NCI-H187 (cell line): ENCODE data around the gene ZNF726.
"Not testable (repeated sequence)": the region's sequence is repeated elsewhere in the genome, so short reads cannot be mapped to it uniquely, and the experiment has no call there.

Experiments
- DNase-seq, 2 experiments: peaks; one replicate each; lab custom pipeline; 2025; lab: John Stamatoyannopoulos, UW

The ZNF726 gene

DNA sequence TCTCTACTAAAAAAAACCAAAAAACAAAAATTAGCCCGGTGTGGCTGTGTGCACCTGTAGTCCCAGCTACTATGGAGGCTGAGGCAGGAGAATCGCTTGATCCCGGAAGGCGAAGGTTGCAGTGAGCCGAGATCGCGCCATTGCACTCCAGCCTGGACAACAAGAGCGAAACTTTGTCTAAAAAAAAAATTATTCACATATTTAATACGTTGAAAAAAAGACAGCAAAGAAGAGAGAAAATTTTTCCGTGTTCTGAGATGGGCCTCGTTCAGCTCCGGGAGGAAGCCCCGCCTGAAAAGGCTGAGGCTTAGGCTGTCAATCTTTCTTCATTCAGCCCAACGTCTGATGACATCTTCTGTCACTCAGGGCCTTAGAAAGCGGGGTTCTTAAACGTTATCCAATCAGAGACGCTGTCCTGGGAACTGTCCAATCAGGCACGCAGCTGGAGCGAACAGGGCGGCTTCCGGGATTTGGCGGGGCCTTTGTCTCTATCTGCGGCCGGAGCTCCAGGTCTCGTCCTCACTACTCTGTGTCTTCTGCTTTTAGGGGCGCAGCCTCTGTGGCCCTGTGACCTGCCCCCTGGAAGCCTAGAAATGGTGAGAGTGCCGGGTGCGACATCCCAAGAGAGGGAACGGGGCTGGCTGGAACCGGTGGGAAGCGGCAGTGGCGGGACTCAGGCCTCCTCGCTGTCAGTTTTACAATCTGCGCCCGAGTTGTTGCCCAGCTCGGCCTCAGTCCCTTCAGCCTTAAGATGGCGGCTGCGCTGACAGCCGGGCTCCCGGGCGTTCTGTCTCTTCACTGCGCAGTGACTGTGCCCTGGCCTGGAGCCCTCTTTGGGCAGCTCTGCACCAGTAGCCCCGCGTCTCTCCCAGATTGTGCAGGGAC, at the start of gene ZNF726:
ZNF726 (plus strand) TSS at position 485 of the 885 bp plus-strand sequence; CDS start at position 594, 109 bp downstream.
- DNase-seq: peak; percentile 36 to 66

DNA sequence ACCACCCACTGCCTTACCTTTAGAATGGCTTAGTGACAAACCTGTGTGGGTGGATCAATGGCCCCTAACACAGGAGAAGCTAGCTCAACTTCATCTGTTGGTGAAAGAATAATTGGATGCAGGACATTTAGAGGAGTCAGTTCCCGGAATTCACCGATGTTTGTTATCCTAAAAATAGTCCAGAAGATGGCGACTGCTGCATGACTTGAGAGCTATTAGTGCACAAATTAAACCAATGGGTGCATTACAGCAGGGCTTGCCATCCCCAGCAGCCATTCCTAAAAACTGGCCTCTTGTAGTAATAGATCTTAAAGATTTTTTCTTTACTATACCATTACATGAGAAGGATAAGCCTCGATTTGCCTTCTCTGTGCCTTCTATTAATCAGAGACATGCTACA, 46.8 kb upstream of the ZNF726 start:
- DNase-seq: no peak

DNA sequence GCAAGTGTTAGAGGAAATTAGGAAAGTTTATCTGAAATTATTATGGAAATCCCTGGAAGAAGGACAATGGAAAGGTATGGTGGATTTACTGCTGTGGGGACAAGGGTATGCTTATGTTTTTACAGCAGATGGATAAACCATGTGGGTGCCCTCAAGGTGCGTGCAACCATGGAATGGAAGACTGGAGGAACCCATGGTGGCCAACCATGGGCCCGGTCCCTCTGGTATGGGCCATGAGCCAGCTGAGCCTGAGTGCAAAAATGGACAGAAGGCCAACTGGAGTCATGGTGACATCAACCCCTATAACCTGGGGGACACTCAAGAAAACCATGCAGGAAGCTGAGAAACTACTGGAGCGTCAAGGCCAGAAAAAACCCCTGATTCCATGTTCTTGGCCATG, 46.1 kb upstream of the ZNF726 start:
- DNase-seq: no peak

DNA sequence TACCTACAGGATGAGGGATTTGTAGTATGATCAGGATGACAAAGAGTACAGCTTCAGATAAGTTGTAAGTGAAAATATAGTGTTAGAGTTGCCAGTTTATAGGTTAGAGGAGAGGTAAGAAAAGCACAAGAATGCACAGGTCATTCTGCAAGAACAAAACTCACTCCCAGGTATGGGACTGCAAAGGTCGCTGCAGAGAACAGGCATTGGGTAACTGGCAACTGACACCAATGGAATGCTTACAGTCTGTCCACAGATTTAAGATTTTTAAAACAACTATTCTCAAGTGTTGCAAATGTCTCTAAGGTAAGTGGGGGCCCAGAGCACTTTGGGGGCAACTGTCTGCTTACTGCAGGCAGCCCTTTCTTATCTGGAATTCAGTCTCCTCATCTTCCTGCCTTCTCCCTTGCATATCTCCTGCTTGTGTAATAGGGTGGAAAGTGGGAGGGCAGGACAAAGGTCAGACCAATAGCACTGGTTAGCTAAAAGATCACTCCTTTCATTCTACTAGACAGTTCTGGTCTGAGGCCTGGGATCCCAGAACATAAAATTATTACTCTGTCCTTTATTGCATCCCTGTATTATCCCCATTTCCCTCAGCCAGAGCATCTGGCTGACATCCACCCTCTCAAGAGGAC, 42.3 kb upstream of the ZNF726 start:
- DNase-seq: no peak

DNA sequence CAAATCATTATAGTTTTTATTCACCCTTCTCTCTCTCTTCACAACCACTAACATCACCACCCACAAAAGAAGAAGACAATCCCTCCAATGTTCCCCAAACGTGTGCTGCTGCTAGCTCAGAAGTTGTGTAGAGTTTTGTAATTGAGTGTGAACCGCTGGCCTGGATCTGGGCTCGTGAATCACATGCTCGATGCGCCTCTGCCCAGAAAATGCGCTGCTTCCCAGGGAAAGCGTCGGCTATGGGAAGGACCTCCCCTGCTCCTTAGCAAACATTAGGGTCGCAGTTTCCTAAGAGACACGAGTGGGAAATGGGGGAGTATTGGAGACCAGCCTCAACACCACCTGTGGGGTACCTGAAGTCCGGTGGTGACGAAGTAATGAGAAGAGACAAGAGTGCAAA, 38.4 kb upstream of the ZNF726 start:
- no peak for DNase-seq

DNA sequence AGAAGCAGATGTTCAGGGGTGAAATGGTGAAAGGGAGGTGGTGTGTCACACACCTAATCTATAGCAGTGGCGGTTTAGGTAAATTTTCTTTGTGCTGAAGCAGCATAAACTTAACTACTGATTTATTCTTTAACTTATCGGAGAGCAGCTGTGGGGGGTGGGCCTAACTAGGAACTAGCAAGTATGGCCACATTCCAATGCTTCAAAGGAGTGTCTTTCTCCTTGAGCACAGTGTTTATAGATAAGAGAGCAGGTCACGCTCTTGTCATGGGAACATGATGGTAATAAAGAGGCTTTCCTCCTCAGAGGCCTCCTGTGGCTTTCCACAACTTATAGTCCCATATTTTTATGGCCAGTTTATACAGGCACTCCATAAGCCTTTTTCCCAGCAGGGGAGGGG, 37.9 kb upstream of the ZNF726 start:
- not testable (repeated sequence) for DNase-seq

DNA sequence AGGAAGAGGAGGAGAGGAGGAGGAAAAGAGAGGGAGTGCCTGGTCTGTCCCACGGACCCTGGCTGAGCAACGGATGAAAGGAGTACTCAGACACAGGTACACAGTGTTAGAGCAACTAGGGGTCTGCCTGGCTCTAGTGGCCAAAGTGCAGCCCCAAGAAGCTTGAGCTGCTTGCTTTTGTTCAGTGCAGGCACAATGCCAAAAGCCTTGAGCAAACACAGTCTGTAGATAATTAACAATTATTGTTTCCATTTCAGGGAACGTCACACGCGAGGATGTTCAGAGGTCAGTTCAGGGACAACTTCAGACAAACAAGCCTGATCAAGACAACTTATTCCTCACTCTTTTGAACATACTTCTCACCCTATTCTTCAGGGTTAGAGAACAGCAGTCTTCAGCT, 32.2 kb upstream of the ZNF726 start:
- no peak for DNase-seq

DNA sequence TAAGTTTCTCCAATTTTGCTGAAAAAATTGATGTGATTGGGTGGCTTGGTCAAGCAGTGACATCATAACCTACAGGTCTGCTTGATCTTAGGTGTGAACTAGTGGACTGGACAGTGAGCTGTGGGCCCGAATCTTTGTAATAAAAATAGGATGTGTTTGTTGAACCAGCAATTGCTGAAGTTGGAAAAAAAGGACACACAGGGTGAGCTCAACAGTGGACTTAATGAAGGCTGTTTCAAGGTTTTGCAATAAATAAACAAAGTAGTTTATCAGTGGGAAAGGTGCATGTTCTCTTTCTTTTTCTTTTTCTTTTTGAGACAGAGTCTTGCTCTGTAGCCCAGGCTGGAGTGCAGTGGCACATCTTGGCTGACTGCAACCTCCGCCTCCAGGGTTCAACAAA, 30.3 kb upstream of the ZNF726 start:
- DNase-seq: no peak

DNA sequence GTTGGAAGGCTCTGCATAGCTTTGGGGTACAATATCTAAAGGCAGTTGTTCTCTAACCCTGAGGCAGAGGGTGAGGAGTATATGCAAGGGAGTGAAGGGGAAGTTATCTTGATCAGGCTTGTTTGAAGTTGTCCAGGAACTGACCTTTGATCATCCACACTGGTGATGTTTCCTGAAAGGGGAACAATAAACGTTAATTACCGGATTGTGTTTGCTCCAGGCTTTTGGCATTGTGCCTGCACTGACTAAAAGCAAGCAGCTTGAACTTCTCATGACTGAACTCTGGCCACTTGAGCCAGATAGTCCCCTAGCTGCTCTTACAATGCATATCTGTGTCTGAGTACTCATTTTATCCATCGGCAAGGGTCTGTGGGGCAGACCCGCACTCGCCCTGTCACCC, 27.0 kb upstream of the ZNF726 start:
- DNase-seq: no peak

DNA sequence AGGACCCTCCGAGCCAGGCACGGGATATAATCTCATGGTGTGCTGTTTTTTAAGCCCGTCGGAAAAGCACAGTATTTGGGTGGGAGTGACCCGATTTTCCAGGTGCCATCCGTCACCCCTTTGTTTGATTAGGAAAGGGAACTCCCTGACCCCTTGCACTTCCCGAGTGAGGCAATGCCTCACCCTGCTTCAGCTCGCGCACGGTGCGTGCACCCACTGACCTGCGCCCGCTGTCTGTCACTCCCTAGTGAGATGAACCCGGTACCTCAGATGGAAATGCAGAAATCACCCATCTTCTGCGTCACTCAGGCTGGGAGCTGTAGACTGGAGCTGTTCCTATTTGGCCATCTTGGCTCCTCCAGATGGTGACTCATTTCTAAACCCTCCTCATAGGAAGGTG, 18.6 kb upstream of the ZNF726 start:
- not testable (repeated sequence) for DNase-seq

DNA sequence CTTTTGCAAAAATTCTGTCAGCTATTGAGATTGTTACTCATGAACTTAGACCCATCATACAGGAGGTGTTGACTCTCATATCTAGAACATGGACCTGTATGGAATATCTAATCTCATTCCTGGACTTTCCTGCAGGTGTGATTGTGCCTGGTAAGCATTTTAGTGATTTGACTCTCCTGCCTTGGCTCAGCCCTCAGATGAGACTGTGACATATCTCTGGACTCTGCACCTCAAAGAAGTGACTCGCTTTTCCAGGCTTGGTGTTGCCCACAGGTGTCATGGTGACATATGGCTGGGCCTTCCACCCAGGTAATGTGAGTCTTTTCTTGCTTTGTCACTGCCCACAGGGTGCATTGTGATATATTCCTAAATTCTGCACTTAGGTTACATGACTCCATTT, 17.8 kb upstream of the ZNF726 start:
- no peak for DNase-seq

DNA sequence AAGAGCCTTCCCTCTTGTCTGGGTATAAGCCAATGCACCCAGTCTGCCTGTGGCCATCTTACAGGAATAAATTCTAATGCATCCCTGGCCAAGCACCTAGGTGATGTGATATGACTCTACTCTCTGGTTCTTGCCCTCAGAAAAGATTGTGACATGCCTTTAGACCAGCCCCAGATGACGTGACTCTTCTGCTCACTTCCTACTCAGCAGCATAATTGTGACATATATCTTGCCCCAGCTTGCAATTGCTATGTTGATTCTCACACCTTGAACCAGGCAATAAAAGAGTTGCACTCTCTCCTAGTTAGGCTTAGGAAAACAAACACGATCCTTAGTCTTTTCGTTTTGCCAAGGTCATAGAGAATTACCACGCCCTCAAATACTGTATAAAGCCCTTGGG, 13.3 kb upstream of the ZNF726 start:
- no peak for DNase-seq

DNA sequence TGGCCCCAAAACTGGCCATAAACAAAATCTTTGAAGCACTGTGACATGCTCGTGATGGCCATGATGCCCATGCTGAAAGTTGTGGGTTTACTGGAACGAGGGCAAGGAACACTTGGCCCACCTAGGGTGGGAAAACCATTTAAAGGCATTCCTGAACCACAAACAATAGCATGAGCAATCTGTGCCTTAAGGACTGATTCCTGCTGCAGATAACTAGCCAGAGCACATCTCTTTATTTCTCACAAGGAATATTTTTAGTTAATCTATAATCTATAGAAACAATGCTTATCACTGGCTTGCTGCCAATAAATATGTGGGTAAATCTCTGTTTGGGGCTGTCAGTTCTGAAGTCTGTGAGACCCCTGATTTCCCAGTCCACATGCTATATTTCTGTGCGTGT, 10.3 kb upstream of the ZNF726 start:
- no peak for DNase-seq

DNA sequence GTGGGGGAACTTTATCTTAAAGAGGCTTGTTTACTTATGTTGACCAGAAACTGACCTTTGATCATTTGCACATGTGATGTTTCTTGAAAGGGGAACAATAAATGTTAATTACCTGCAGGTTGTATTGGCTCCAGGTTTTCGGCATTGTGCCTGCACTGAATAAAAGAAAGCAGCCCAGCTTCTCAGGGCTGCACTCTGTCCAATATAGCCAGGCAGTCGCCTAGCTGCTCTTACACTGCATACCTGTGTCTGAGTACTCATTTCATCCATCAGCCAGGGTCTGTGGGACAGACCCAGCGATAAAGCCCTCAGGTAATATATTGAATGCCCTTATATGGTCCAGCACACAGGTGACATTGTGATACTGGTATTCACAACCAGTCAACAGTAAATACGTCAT, 8.9 kb upstream of the ZNF726 start:
- no peak for DNase-seq

DNA sequence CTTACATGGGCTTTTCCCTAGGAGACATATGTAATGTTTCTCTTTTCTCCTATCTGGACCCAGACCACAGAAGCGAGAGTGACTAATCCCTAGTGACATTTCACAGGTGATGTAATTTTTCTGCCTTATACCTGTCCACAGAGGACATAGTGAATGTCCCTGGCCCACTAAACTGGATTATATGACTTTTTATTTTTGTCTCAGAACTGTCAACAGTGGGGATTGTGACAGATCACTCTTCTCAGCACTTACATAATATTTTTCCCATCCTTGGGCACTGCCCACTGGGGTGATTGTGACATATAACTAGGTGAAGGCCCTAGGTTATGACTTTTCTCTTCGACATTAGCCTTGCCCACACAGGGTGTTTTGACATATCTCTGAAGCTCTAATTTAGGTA, 7.9 kb upstream of the ZNF726 start:
- DNase-seq: no peak

DNA sequence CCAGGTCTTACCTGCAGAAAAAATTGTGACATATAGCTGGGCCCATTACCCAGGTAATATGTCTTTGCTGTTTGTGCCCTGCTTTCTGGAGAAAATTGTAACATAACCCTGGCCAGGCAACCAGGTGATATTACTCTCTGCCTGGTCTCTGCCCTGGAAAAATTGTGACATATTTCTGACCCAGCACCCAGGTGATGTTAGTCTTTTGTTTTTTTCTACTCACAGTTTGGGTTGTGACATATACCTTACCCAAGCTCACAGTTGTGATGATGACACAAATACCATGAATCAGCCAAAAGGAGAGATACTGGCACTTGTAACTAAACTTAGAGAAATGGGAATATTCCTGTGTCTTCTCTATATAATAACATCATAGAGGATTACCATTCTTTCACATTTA, 6.5 kb upstream of the ZNF726 start:
- DNase-seq: no peak

DNA sequence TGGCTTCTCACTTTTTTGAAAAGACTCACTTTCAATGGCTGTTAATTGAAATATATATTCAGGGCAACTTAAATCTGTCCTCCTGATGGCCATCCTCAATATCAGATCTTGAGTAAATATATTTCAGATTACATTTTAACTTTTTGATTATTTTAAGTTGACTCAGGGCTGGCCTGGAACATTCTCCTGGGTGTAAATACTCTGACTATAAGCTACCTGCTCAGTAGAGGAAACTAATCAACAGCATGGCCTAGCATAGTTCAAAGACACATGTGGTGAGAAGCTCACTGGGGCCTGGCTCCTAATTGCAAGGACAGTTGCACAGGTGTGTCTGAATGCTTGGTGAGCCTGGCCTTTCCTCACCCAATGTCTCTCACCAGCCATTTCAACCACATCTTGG, 5.5 kb upstream of the ZNF726 start:
- no peak for DNase-seq

DNA sequence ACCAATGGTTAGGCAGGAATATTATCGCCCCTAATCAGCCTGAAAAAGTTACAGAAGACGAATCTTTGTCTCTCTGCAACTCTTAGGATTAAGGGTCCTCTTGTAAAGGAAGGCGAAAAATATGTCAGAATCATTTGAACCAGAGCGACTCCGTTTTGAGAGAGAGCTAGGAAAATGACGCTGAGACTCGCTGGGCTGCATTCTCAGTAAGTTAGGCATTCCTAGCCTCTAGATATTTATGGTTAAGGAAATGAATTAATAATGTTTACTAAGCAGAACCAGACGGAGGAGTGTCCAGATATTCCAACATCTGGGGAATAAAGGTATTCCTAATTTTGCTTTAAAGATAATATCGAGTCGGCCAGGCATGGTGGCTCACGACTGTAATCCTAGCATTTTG, 755 bp upstream of the ZNF726 start:
- no peak for DNase-seq

DNA sequence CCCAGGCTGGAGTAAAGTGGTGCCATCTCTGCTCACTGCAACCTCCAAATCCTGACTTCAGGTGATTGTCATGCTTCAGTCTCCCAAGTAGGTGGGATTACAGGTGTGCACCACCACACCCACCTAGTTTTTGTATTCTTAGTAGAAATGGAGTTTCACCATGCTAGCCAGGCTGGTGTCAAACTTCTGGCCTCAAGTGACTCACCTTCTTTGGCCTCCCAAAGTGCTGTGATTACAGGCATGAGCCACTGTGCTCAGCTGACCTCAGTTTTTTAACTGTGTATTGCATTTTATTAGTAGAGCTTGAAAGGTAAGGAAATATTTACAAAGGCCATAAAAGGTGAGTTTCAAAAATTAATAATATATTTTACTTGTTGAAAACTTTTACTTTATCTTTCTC, 2.3 kb downstream of the ZNF726 start:
- DNase-seq: no peak

DNA sequence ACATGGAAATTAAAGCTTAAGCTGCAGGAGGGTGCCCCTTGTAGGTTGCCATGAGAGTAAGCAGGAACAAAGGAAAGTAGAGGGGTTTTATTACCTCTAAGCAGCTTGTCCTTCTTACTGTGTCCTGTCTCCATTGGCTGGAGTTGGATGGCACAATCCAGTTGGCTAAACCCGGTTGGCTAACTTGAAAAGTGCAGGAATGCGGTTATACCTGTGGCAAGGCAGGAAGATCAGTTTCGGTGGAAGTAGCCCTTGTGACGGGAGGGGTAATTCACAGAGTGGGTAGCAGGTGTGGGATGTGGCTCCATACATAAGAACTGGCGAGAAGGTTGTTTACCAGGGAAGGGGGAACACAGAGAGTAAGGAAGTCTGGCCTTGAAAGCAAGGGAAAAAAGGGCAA, 3.2 kb downstream of the ZNF726 start:
- no peak for DNase-seq

DNA sequence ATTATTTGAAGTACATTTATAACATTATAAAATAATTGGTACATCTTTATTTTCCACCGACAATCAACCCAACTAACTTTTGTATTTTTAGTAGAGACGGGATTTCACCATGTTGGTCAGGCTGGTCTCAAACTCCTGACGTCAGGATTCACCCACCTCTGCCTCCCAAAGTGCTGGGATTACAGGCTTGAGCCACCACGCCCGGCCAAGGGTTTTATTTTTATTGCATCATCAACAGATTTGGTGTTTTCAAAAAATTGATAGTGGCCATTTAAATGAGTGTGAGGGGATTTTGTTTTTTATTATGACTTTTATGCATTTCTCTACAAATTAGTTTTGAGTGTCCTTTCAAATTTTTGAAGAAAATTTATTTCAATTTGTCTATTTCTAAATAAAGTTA, 10.6 kb downstream of the ZNF726 start:
- DNase-seq: no peak

DNA sequence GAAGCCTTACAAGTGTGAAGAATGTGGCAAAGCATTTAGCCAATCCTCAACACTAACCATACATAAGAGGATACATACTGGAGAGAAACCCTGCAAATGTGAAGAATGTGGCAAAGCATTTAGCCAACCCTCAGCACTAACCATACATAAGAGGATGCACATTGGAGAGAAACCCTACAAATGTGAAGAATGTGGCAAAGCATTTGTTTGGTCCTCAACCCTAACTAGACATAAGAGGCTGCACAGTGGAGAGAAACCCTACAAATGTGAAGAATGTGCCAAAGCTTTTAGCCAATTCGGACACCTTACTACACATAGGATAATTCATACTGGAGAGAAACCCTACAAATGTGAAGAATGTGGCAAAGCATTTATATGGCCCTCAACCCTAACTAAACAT, 18.2 kb downstream of the ZNF726 start:
- DNase-seq: no peak

DNA sequence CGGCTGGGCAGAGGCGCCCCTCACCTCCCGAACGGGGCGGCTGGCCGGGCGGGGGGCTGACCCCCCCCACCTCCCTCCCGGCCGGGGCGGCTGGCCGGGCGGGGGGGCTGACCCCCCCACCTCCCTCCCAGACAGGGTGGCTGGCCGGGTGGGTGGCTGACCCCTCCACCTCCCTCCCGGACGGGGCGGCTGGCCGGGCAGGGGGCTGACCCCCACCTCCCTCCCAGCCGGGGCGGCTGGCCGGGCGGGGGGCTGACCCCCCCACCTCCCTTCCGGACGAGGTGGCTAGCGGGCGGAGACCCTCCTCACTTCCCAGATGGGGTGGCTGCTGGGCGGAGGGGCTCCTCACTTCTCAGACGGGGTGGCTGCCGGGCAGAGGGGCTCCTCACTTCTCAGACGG, 22.3 kb downstream of the ZNF726 start:
- not testable (repeated sequence) for DNase-seq

DNA sequence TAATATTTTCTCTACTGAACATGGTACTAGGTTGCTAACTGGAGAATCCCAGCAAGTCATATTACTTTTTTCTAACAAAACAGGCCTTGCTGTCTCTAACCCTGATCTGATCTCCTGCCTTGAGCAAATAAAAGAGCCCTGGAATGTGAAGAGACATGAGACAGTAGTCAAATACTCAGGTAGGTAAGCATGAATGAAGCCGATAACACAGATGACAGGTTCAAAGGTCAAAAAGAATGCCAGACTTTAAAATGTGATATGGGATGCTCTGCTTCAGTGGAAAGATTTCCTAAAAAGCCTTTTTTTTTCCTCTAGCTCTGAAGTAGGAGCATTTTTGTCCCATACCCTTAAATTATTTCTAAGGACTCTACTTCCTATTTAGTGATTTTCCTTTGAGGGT, 28.7 kb downstream of the ZNF726 start:
- no peak for DNase-seq
